Heart left ventricle (tissue), 13 donors: ENCODE results near the gene MACROH2A2.
A peak's percentile ranks its signal among the peaks of the same experiment; 100 is the strongest.

Experiments used
- CTCF ChIP-seq, 12 donors: fragments of 200-600 bp; sonication (generic) in 4 of 12; IDR thresholded peaks; one replicate each; pipeline versions ENCODE4 v1.5.0 to v1.8.0; 2018 to 2022; ENCODE audit warnings: antibody characterized with exemption in 12 of 12, mild to moderate bottlenecking in 5 of 12
- POLR2A ChIP-seq, 2 donors: fragments of 450-650 bp; IDR thresholded peaks; one replicate each; pipeline ENCODE4 v1.6.1; 2017; ENCODE audit warnings: antibody characterized with exemption in 2 of 2, mild to moderate bottlenecking in 2 of 2, moderate library complexity in 2 of 2
- donor health status: ischemic (EF 13 %, LVEDD 7.1; RV severe dilation, severe dysfunction).
- donor health status: DM: no; HTN: yes; CAD: no.
- donor health status: DM: no; HTN: no; CAD: no.
- donor health status: ischemic (EF 25% LVEDD 6.9; RV normal size, moderate dysfunction).
- donor health status: ischemic (EF 25% LVEDD 5.7; RV mildly dilated, moderate dysfunction).
- donor health status: ischemic (EF 35%, LVEDD 5.7; RV mildly dilated, moderate dysfunction).
- donor health status: nonischemic (EF 11% LVEDD 7.7; RV severe dilation, severe dysfunction).
- donor health status: DM: yes; HTN: yes; CAD: no.
- donor health status: PGD.
- donor health status: ischemic (EF 29% LVEDD 5.4; RV normal size, mild dysfunction).
- donor health status: nonischemic (EF 23%, LVEDD 6.1; RV moderate dilation, normal function).

GRCh38 chr10:70052462-70053217 is at the start of gene MACROH2A2:
- TF ChIP-seq CTCF (IDR thresholded peaks at IDR 0.05) (peak in 11 of 12 donors; percentile 9 to 55 (median 28)), POLR2A (IDR thresholded peaks at IDR 0.05) (no peak)
